SH-SY5Y (cell line): Measurements from ENCODE around the gene WDR20.

ENCODE experiments used
- GATA2 ChIP-seq: IDR thresholded peaks from 2 replicates; pipeline ENCODE4 v1.6.1; 2011; ENCODE audit warnings: mild to moderate bottlenecking, low read depth, low read length
- GATA3 ChIP-seq: IDR thresholded peaks from 2 replicates; pipeline ENCODE4 v1.6.1; 2011; ENCODE audit warnings: low read depth, mild to moderate bottlenecking, low read length, moderate library complexity

GRCh38 chr14:102227184-102227964 lies 87.7 kb downstream of the WDR20 start:
- TF ChIP-seq GATA2 (no peak), GATA3 (no peak)
